22Rv1 (cell line): ENCODE data around the gene RDH5.

Source experiments
- H3K27ac ChIP-seq: fragments of 450-650 bp; 2 replicates; pipeline ENCODE4 v1.5.1; 2017
- ZFX ChIP-seq: fragments of 450-650 bp; IDR thresholded peaks from 2 replicates; pipeline ENCODE4 v1.6.1; 2017; ENCODE audit warnings: antibody characterized with exemption, borderline replicate concordance
- TF ChIP-seq, protein P1 (sequence below): fragments of 450-650 bp; IDR thresholded peaks from 2 replicates; pipeline ENCODE4 v1.5.1; 2017; ENCODE audit warnings: mild to moderate bottlenecking

The RDH5 gene

DNA sequence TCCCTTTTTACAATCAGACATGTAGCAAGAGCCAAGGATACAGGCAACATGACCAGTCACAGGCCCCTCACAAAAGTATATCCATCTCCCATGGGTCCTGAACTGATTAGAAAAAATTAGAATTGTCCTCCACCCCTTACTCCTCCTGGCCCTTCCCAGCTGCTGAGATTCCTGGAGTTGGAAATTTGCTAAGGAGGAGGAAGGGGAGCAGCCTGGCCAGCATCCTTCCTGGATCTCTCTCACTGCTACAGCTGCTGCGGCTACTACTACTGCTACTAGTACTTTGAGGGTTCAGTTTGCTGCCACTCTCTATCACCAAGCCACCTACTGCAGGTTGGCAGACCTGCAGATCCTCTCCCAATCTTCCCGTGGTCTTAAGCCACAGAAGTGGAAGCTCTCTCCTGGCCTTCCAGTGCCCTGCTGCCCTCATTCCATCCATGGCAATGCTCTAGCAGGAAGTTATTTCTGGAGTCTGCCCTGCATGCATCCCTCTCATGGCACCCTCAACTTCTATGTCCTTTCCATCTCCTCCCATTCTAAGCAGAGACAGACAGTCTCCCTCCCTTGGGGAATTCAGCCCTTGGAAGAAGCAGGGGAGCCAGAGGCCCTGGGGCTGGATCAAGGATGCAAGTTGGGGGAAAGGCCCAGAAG is 13.5 kb upstream of the RDH5 start:
- no peak for TF ChIP-seq ZFX
- TF ChIP-seq, protein P1, sequence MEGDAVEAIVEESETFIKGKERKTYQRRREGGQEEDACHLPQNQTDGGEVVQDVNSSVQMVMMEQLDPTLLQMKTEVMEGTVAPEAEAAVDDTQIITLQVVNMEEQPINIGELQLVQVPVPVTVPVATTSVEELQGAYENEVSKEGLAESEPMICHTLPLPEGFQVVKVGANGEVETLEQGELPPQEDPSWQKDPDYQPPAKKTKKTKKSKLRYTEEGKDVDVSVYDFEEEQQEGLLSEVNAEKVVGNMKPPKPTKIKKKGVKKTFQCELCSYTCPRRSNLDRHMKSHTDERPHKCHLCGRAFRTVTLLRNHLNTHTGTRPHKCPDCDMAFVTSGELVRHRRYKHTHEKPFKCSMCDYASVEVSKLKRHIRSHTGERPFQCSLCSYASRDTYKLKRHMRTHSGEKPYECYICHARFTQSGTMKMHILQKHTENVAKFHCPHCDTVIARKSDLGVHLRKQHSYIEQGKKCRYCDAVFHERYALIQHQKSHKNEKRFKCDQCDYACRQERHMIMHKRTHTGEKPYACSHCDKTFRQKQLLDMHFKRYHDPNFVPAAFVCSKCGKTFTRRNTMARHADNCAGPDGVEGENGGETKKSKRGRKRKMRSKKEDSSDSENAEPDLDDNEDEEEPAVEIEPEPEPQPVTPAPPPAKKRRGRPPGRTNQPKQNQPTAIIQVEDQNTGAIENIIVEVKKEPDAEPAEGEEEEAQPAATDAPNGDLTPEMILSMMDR = no peak
- no peak overlapping the region for H3K27ac ChIP-seq

DNA sequence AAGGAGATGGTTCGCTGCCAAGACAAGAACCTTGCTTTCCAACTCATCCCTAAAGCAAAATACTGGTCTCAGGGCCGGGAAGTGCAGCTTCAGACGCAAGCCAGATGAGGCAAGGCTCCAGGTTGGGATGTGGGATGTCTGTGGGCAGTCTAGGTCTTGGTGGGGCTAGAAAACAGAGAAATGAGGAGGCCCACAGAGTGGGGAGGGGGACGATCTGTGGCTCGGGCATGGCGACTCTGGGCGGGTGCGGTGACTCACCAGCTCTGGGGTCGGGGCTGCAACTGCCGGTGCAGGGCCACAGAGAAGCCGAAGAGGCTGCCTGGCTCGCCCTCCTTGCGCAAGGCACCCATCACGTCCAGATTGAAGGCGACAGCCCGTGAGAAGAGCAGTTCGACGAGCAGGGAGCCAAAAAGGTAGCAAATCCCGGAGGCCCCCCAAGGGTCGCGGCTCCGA is 12.9 kb upstream of the RDH5 start:
- no peak overlapping the region for H3K27ac ChIP-seq
- no peak for TF ChIP-seq ZFX
- TF ChIP-seq, protein P1 = no peak

DNA sequence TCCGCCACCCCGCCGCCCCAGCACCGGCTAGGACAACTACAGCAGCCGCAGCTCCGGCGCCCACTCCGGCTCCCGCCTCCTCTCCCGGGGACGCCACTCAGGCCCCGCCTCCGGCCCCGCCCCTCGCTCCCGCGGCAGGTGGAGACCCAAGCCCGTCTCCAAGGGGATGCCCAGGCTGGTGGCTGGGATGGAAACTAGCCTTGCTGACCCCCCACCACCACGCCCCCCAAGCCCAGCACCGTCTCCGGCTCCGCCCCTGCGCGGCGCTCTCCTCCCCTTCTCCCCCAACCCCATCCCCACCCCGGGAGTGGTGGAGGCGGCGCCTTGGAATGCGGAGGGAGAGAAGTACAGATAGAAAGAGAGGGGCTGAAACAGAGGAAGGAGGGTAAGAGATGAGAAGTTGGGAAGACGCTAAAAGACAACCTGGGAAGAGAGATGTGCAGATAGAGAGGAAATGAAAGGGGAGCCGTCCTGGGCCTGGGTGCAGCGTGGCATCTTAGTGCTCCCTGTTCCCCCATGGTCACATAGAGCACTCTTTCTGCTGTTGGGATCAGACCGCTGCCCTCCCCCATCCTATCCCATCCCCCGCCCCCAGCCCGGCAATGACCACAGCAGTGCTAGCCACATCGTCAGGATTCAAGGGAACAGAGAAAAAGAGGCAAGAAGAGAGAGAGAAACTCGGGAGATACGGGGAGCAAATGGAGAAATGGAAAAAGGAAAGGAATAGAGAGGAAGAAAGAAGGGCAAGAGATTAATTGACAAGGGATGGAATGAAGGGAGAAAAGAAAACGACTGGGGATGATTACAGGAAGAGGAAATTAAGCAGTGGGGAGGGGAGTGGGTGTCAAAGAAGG is 12.1 kb upstream of the RDH5 start, which contains the start of gene ITGA7:
ITGA7 (minus strand) TSS at position 64 of the 854 bp plus-strand sequence. CDS start 222 bp downstream, outside the sequence.
- TF ChIP-seq, protein P1 = no peak
- no peak for TF ChIP-seq ZFX
- no peak within 1 kb of the TSS for H3K27ac ChIP-seq

GRCh38 chr12:55708695-55709233 is 11.4 kb upstream of the RDH5 start:
- TF ChIP-seq, protein P1 = no peak
- TF ChIP-seq ZFX = no peak
- no peak overlapping the region for H3K27ac ChIP-seq

GRCh38 chr12:55711786-55712553 is 8.2 kb upstream of the RDH5 start:
- H3K27ac ChIP-seq = no peak overlapping the region
- TF ChIP-seq, protein P1 = no peak
- TF ChIP-seq ZFX = no peak

DNA sequence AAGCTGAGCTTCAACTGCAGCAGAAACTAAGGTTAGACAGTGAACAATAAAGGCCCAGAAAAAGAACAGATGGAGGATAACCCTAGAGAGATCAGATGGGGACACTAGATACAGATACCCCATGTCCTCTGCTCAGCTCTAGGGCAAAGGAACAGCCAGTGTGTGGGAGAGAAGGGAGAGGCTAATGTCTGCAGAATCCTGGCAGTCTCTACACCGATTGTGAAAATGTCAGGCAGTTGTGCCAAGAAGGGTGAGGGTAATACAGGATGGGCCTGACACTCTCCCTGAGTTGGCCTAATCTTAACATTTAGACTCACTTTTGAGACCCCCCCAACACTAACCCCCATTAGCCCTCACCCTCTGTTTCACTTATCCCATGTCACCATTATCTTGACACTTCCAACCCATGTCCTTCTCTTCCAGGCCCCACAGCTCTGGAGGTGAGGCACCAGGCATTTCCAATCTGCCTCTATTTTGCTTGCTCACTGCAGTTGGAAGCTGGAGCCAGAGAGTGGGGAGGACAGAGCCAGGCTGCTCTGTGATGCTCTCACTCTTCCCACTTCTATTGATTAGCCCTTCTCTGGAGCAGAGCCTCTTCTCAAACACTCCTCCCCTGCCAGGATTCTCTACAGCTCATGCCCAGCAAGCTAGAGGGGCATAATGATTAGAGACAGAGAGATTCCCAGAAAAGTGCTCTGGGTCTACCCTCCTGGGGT is 7.3 kb upstream of the RDH5 start:
- TF ChIP-seq, protein P1 = no peak
- no peak overlapping the region for H3K27ac ChIP-seq
